NT2/D1 (cell line): ENCODE measurements around the gene ADGRE1.

Experiments
- YY1 ChIP-seq: IDR thresholded peaks from 2 replicates; pipeline ENCODE4 v1.6.1; 2011; ENCODE audit not compliant: insufficient read length, insufficient read depth
- ZNF274 ChIP-seq: IDR thresholded peaks from 2 replicates; pipeline ENCODE4 v1.6.1; 2011; ENCODE audit warnings: mild to moderate bottlenecking, low read depth, low read length

GRCh38 chr19:6956573-6956972 is 69.2 kb downstream of the ADGRE1 start:
- TF ChIP-seq ZNF274 (no peak), YY1 (no peak)
